K562 (cell line): ENCODE measurements around the gene WDR44. TPM values are rescaled to one million over a fixed set of nuclear protein-coding genes. Genes with fewer than 3 reads are reported as not detected.

Experiments used
- ATAC-seq: fragments of 200-7000 bp; cut with Tn5 transposase; 3 replicates; pipeline ENCODE4 v1.9.1; 2020; ENCODE audit warnings: moderate library complexity
- BruUV-seq: library from RNA; stranded (reverse); fragments of 400-500 nt; replicated peaks from 2 replicates; lab custom pipeline; 2021; lab: Mats Ljungman, UMichigan
- CTCF ChIA-PET: fragments of 300-600 bp; formaldehyde crosslinking; extraction: SDS; loops from one replicate; lab custom pipeline; 2021; ENCODE audit warnings: low intra/inter-chr PET ratio; lab: Yijun Ruan, JAX
- POLR2A ChIA-PET: fragments of 300-600, 350-650 bp; sonication (Branson Sonifier 250); formaldehyde crosslinking; extraction: SDS; loops from one replicate; lab custom pipeline; 2021; ENCODE audit warnings: antibody characterized with exemption, inconsistent platforms; lab: Yijun Ruan, JAX
- DNase-seq, 4 experiments: peaks; one replicate each; pipeline versions ENCODE4 v3.0.0 to v3.0.0-alpha.2; 2011 to 2018; ENCODE audit warnings: low spot score in 3 of 4, mixed read lengths in 3 of 4; ENCODE audit errors: extremely low read depth in 1 of 4
- FAIRE-seq: peaks from 2 replicates; lab custom pipeline; 2011; peaks lifted over from hg19 to GRCh38; lab: Jason Lieb, UNC
- H2AFZ ChIP-seq: 2 replicates; pipeline ENCODE4 v1.6.0; 2011; ENCODE audit warnings: low read depth, low read length, control low read depth, inconsistent platforms
- H3K27ac ChIP-seq: fragments of 200-600 bp; 3 replicates; pipeline ENCODE4 v1.8.0; 2011; ENCODE audit warnings: low read depth, mild to moderate bottlenecking, control low read depth, inconsistent platforms, low read length, moderate library complexity, mixed read lengths; ENCODE audit errors: extremely low read depth
- H3K27me3 ChIP-seq, 2 experiments: fragments of 300-600 bp in 1 of 2; 2 replicates in 1 of 2; 3 replicates in 1 of 2; pipeline versions ENCODE4 v1.6.0 to v1.8.0; 2011; ENCODE audit warnings: inconsistent platforms in 2 of 2, low read length in 2 of 2, mild to moderate bottlenecking in 1 of 2, mixed read lengths in 1 of 2, moderate library complexity in 1 of 2; ENCODE audit not compliant: control insufficient read depth in 2 of 2, insufficient read depth in 2 of 2
- H3K36me3 ChIP-seq: fragments of 300-600 bp; 3 replicates; pipeline ENCODE4 v1.8.0; 2011; ENCODE audit warnings: mild to moderate bottlenecking, low read length, inconsistent platforms; ENCODE audit not compliant: control insufficient read depth, insufficient read depth
- H3K4me1 ChIP-seq, 2 experiments: fragments of 200-600 bp in 1 of 2; replicated peaks in 1 of 2; 2 replicates in 1 of 2; 3 replicates in 1 of 2; pipeline versions ENCODE4 v1.5.1 to v1.8.0; 2011; ENCODE audit warnings: inconsistent platforms in 2 of 2, low read length in 2 of 2, mild to moderate bottlenecking in 1 of 2, mixed read lengths in 1 of 2, moderate library complexity in 1 of 2; ENCODE audit not compliant: control insufficient read depth in 2 of 2, insufficient read depth in 2 of 2
- H3K4me2 ChIP-seq: 2 replicates; pipeline ENCODE4 v1.6.1; 2011; ENCODE audit warnings: low read length, control low read depth, inconsistent platforms, mixed read lengths; ENCODE audit not compliant: insufficient read depth
- H3K4me3 ChIP-seq: fragments of 200-600 bp; sonication (generic), shearing (Covaris generic); 2 replicates; pipeline ENCODE4 v1.5.1; 2016; ENCODE audit warnings: control low read depth, inconsistent platforms
- H3K79me2 ChIP-seq: fragments of 200-600 bp; 3 replicates; pipeline ENCODE4 v1.8.0; 2011; ENCODE audit warnings: low read length, inconsistent platforms; ENCODE audit not compliant: control insufficient read depth, insufficient read depth
- H3K9ac ChIP-seq, 2 experiments: 2 replicates each; pipeline versions ENCODE4 v1.6.0 to v1.6.1; 2011; ENCODE audit warnings: low read depth in 2 of 2, low read length in 2 of 2, control low read depth in 1 of 2, inconsistent platforms in 1 of 2, mild to moderate bottlenecking in 1 of 2, mixed read lengths in 1 of 2; ENCODE audit not compliant: insufficient read depth in 1 of 2
- H3K9me1 ChIP-seq: one replicate; pipeline ENCODE4 v1.6.0; 2011; ENCODE audit warnings: inconsistent platforms, mild to moderate bottlenecking, low read length, moderate library complexity; ENCODE audit not compliant: control insufficient read depth, insufficient read depth
- H3K9me3 ChIP-seq: replicated peaks from 2 replicates; pipeline ENCODE4 v1.5.1; 2011; ENCODE audit warnings: low read depth, low read length, inconsistent platforms; ENCODE audit not compliant: control insufficient read depth, insufficient read depth
- H4K20me1 ChIP-seq: replicated peaks from 2 replicates; pipeline ENCODE4 v1.6.1; 2011; ENCODE audit warnings: low read length, inconsistent platforms, mixed read lengths; ENCODE audit not compliant: control insufficient read depth, insufficient read depth
- FOXA3 ChIP-seq, 2 experiments: fragments of 450-650 bp in 1 of 2; sonication (generic) in 1 of 2; formaldehyde crosslinking; IDR thresholded peaks in 1 of 2; conservative IDR thresholded peaks in 1 of 2; 2 replicates each; pipeline versions ENCODE4 v1.4.0 to v1.8.0; 2020 to 2022; ENCODE audit warnings: mild to moderate bottlenecking in 2 of 2, missing genetic modification reagents in 1 of 2
- HEY1 ChIP-seq: fragments of 250-450 bp; sonication (Bioruptor Pico); IDR thresholded peaks from 2 replicates; pipeline ENCODE4 v1.5.0; 2020; ENCODE audit warnings: mild to moderate bottlenecking, moderate library complexity, borderline replicate concordance
- MITF ChIP-seq: IDR thresholded peaks from 2 replicates; pipeline ENCODE4 v1.6.1; 2014; ENCODE audit warnings: antibody characterized with exemption
- PHF21A ChIP-seq: fragments of 450-650 bp; IDR thresholded peaks from 2 replicates; pipeline ENCODE4 v1.6.1; 2017; ENCODE audit warnings: low read depth, borderline replicate concordance
- ZBTB7A ChIP-seq: IDR thresholded peaks from 2 replicates; pipeline ENCODE4 v1.6.1; 2011; ENCODE audit warnings: low read depth, mild to moderate bottlenecking, low read length, moderate library complexity, borderline replicate concordance; ENCODE audit not compliant: control insufficient read depth
- ZNF24 ChIP-seq: fragments of 450-650 bp; IDR thresholded peaks from 2 replicates; pipeline ENCODE4 v1.6.1; 2016
- WGBS: fragments of 100-300 bp; shearing (Covaris generic); methylation state at CpG from one replicate; pipeline ENCODE4 v1.1.6; 2016; ENCODE audit warnings: low coverage, mixed read lengths; ENCODE audit not compliant: insufficient coverage; ENCODE audit errors: missing lambda C conversion rate; 5-methylcytosine and 5-hydroxymethylcytosine counted together
- in situ Hi-C: fragments of 300-500 bp; cut with MboI; formaldehyde crosslinking; loops from 4 replicates; pipeline ENCODE4 v1.15.0; 2018; ENCODE audit warnings: inconsistent platforms, mixed read lengths
- intact Hi-C: fragments of 100-400 bp; cut with micrococcal nuclease; formaldehyde crosslinking; loops from 2 replicates; pipeline ENCODE4 v1.14.2; 2022
- polyA plus RNA-seq, 8 experiments: library from polyadenylated mRNA; depleted of rRNA in 4 of 8; stranded (reverse) in 5 of 8; unstranded in 3 of 8; fragments of >200 nt; fragmentation: Nextera tagmentation in 2 of 8; fragmentation: Illumina TruSeq in 1 of 8; extraction: Ambion mirVana in 2 of 8; extraction: Trizol in 1 of 8; gene quantifications; 2 replicates each; pipeline versions ENCODE4 v1.2.1 to v1.2.3, GENCODE V29; 2011 to 2014; ENCODE audit warnings: inconsistent platforms in 1 of 8, missing spikeins in 1 of 8
- total RNA-seq, 7 experiments: library from RNA; depleted of rRNA in 6 of 7; stranded (reverse); fragments of >200 nt in 6 of 7; fragmentation: Illumina TruSeq in 2 of 7; extraction: Trizol in 2 of 7; gene quantifications; 2 replicates each; pipeline versions ENCODE4 v1.2.1 to v1.2.3, GENCODE V29; 2011 to 2021; ENCODE audit warnings: low replicate concordance in 1 of 7

WDR44 gene
- total and polyA plus RNA-seq, 9 of the 15 experiments (the other 6 are each of a cell fraction or from before 2014, with no cell fraction given) = 5.6 to 20.0 (median 14.6) TPM

- peak in 1 of 2 experiments; percentile 45; a peak in 1 of 4 replicates for TF ChIP-seq FOXA3 (CRISPR knock-in tag; conservative IDR thresholded peaks at IDR 0.05 in 1 of 2, IDR thresholded peaks at IDR 0.05 in 1 of 2)
- no peak for TF ChIP-seq ZNF24
- no peak for TF ChIP-seq MITF
Observed at GRCh38 chrX:118495958-118496762, 150.3 kb downstream of the WDR44 start (continued).

GRCh38 chrX:118496763-118497079 is 150.8 kb downstream of the WDR44 start:
- H3K4me2 ChIP-seq = peak overlapping the region; percentile 85
- H3K9ac ChIP-seq = peak overlapping the region; percentile 72 to 90
- peak overlapping the region; percentile 75 for H2AFZ ChIP-seq
- no peaks in the 10 kb centered on the region; the same call in 1 of the 2 replicates for H4K20me1 ChIP-seq
- intact Hi-C loops (loop anchor here (5.0 kb wide), 1 partner anchor 66 kb away; no protein-coding TSS in a partner anchor), in situ Hi-C loops (no loop called here)
- no peaks in the 10 kb centered on the region for H3K9me3 ChIP-seq
- peaks cover 23 to 38% of the 10 kb centered on the region in 2 experiments for H3K4me1 ChIP-seq
- DNase-seq (peak in 1 of 4 experiments; percentile 47), FAIRE-seq (peak; percentile 15), ATAC-seq (peak; percentile 22)
- peaks cover 58% of the 10 kb centered on the region for H3K79me2 ChIP-seq
- H3K36me3 ChIP-seq = peaks cover 26% of the 10 kb centered on the region; the same call in 2 of the 3 replicates
- peak overlapping the region; percentile 80 for H3K4me3 ChIP-seq
- BruUV-seq = no TSS peak
- TF ChIP-seq ZBTB7A (0 out of 2 replicates have a peak, but pooled peaks have one; percentile 11), PHF21A (peak; percentile 16; the same call in 1 of the 2 replicates), HEY1 (no peak)
- POLR2A ChIA-PET = interaction anchor here (0.9 to 2.0 kb wide), 4 partner anchors 8 to 32 kb away, joined by 3 to 6 read pairs (median 4); no protein-coding TSS in a partner anchor
- CTCF ChIA-PET = interaction anchor here (0.7 kb wide), 1 partner anchor 79 kb away, joined by 3 read pairs; no protein-coding TSS in a partner anchor
- peak overlapping the region; percentile 79 for H3K27ac ChIP-seq
- no peaks in the 10 kb centered on the region for H3K27me3 ChIP-seq
- no peaks in the 10 kb centered on the region for H3K9me1 ChIP-seq
- WGBS = 2% methylated on average over 8 of the region's 13 CpGs
